ENCODE results near the gene PLA2R1.

DNA sequence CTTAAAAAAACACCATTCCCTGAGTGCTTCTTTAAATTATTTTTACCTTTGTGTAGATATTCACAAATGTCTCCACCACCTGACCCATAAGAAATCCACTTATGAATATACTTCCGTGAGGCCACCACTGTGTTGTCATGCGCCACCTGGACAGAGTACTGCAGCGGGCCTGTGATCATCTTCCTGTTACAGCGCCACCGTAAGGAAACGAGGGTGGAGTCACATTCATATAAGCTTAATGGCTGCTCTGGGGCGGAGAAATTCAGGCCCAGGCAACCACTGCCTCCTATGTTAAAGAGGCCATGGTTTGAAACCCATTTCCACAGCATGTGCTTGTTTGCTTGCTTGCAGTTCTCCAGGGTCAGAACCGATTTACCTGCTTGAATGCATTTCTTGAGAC lies 17.7 kb downstream of the PLA2R1 start:
- TF ChIP-seq, protein P1, sequence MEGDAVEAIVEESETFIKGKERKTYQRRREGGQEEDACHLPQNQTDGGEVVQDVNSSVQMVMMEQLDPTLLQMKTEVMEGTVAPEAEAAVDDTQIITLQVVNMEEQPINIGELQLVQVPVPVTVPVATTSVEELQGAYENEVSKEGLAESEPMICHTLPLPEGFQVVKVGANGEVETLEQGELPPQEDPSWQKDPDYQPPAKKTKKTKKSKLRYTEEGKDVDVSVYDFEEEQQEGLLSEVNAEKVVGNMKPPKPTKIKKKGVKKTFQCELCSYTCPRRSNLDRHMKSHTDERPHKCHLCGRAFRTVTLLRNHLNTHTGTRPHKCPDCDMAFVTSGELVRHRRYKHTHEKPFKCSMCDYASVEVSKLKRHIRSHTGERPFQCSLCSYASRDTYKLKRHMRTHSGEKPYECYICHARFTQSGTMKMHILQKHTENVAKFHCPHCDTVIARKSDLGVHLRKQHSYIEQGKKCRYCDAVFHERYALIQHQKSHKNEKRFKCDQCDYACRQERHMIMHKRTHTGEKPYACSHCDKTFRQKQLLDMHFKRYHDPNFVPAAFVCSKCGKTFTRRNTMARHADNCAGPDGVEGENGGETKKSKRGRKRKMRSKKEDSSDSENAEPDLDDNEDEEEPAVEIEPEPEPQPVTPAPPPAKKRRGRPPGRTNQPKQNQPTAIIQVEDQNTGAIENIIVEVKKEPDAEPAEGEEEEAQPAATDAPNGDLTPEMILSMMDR (conservative IDR thresholded peaks at IDR 0.05 in 1 of 2, IDR thresholded peaks at IDR 0.05 in 1 of 2; ENCODE audit: low read depth in 1 of 2, low read length in 2 of 2), result no peak
- TF ChIP-seq EZH2 (IDR thresholded peaks at IDR 0.05; ENCODE audit: low read length, missing control alignments), result no peak

All from fibroblast of lung (primary cell).